ENCODE measurements around the gene LHPP.

LHPP gene

GRCh38 chr10:124649214-124649613 is 187.6 kb downstream of the LHPP start:
- no peak overlapping the region for H3K23ac ChIP-seq (ENCODE audit: low read length in 2 of 2)
- H3K4me3 ChIP-seq (ENCODE audit: insufficient read depth in 1 of 2, low read depth in 1 of 2, low read length in 2 of 2), result no peak overlapping the region
- no peaks in the 10 kb centered on the region for H3K9me3 ChIP-seq (ENCODE audit: control insufficient read depth, low read length)
- peak overlapping the region; percentile 34 for H2BK15ac ChIP-seq (ENCODE audit: low read depth, poor library complexity, severe bottlenecking)
- peaks cover 61% of the 10 kb centered on the region for H3K79me1 ChIP-seq (replicated peaks; ENCODE audit: low read length, poor library complexity, severe bottlenecking)
- peak overlapping the region; percentile 65 for H2AK5ac ChIP-seq (ENCODE audit: low read length, severe bottlenecking)
- H4K8ac ChIP-seq (ENCODE audit: low read length), result peak overlapping the region; percentile 50
- no peak overlapping the region for H2AFZ ChIP-seq (ENCODE audit: low read depth, low read length)
- peak overlapping the region; percentile 5 for H3K27ac ChIP-seq (ENCODE audit: low read length, poor library complexity, severe bottlenecking)
- H4K91ac ChIP-seq (ENCODE audit: low read length), result peak overlapping the region; percentile 85
- H3K36me3 ChIP-seq (ENCODE audit: control insufficient read depth in 1 of 2, insufficient read depth in 2 of 2, low read depth in 1 of 2, low read length in 2 of 2), result peaks cover 0 to 13% of the 10 kb centered on the region in 2 experiments
- no peaks in the 10 kb centered on the region for H3K27me3 ChIP-seq (ENCODE audit: control insufficient read depth in 1 of 2, insufficient read depth in 1 of 2, low read length in 2 of 2)
- H3K4me1 ChIP-seq (ENCODE audit: control insufficient read depth, insufficient read depth, low read depth, low read length), result peaks cover 45% of the 10 kb centered on the region
- no peak overlapping the region for H3K4me2 ChIP-seq (ENCODE audit: low read length, poor library complexity, severe bottlenecking)
- DNase-seq, result peak; percentile 30
- H2BK5ac ChIP-seq (ENCODE audit: low read depth, low read length, poor library complexity, severe bottlenecking), result no peak overlapping the region
- peak overlapping the region; percentile 6 to 70 for H2BK12ac ChIP-seq (ENCODE audit: low read length in 2 of 2)
- H3K18ac ChIP-seq (ENCODE audit: low read depth in 1 of 2, low read length in 2 of 2), result peak overlapping the region; percentile 46 to 80
- H2BK120ac ChIP-seq (ENCODE audit: low read depth, low read length), result no peak overlapping the region
- no peak overlapping the region for H3K14ac ChIP-seq (ENCODE audit: low read length in 2 of 2)
- peak overlapping the region; percentile 49 for H3K9ac ChIP-seq (ENCODE audit: low read length)
- H3K4ac ChIP-seq (ENCODE audit: low read depth in 1 of 2, low read length in 2 of 2), result peak overlapping the region in 1 of 2 experiments; percentile 43
- 86% methylated on average over 5 of the region's 5 CpGs for WGBS

GRCh38 chr10:124650263-124650662 is 188.6 kb downstream of the LHPP start:
- Histone ChIP-seq H3K14ac (ENCODE audit: low read length in 2 of 2) (no peak overlapping the region), H3K9ac (ENCODE audit: low read length) (no peak overlapping the region)
- WGBS, result 98% methylated on average over 12 of the region's 12 CpGs

GRCh38 chr10:124650820-124651401 is 189.3 kb downstream of the LHPP start:
- Histone ChIP-seq H3K27ac (ENCODE audit: low read length, poor library complexity, severe bottlenecking) (no peak overlapping the region), H3K27me3 (ENCODE audit: control insufficient read depth in 1 of 2, insufficient read depth in 1 of 2, low read length in 2 of 2) (no peaks in the 10 kb centered on the region), H2AK5ac (ENCODE audit: low read length, severe bottlenecking) (no peak overlapping the region), H4K91ac (ENCODE audit: low read length) (peak overlapping the region; percentile 8), H3K4me2 (ENCODE audit: low read length, poor library complexity, severe bottlenecking) (no peak overlapping the region), H3K4me3 (ENCODE audit: insufficient read depth in 1 of 2, low read depth in 1 of 2, low read length in 2 of 2) (no peak overlapping the region), H3K14ac (ENCODE audit: low read length in 2 of 2) (peak overlapping the region in 1 of 2 experiments; percentile 19), H3K79me1 (replicated peaks; ENCODE audit: low read length, poor library complexity, severe bottlenecking) (peaks cover 51% of the 10 kb centered on the region), H3K36me3 (ENCODE audit: control insufficient read depth in 1 of 2, insufficient read depth in 2 of 2, low read depth in 1 of 2, low read length in 2 of 2) (peaks cover 4 to 22% of the 10 kb centered on the region in 2 experiments), H2BK120ac (ENCODE audit: low read depth, low read length) (no peak overlapping the region), H2BK15ac (ENCODE audit: low read depth, poor library complexity, severe bottlenecking) (no peak overlapping the region), H4K8ac (ENCODE audit: low read length) (peak overlapping the region; percentile 0), H3K9me3 (ENCODE audit: control insufficient read depth, low read length) (no peaks in the 10 kb centered on the region), H2AFZ (ENCODE audit: low read depth, low read length) (no peak overlapping the region), H3K23ac (ENCODE audit: low read length in 2 of 2) (no peak overlapping the region), H3K9ac (ENCODE audit: low read length) (no peak overlapping the region), H3K4ac (ENCODE audit: low read depth in 1 of 2, low read length in 2 of 2) (peak overlapping the region; percentile 45 to 48), H3K4me1 (ENCODE audit: control insufficient read depth, insufficient read depth, low read depth, low read length) (peaks cover 43% of the 10 kb centered on the region), H2BK12ac (ENCODE audit: low read length in 2 of 2) (peak overlapping the region in 1 of 2 experiments; percentile 37), H2BK5ac (ENCODE audit: low read depth, low read length, poor library complexity, severe bottlenecking) (no peak overlapping the region), H3K18ac (ENCODE audit: low read depth in 1 of 2, low read length in 2 of 2) (peak overlapping the region in 1 of 2 experiments; percentile 54)
- 77% methylated on average over 11 of the region's 13 CpGs for WGBS
- DNase-seq, result no peak

More at GRCh38 chr10:124650263-124650662, 188.6 kb downstream of the LHPP start:
- Histone ChIP-seq H4K8ac (ENCODE audit: low read length) (no peak overlapping the region), H3K27me3 (ENCODE audit: control insufficient read depth in 1 of 2, insufficient read depth in 1 of 2, low read length in 2 of 2) (no peaks in the 10 kb centered on the region), H2BK15ac (ENCODE audit: low read depth, poor library complexity, severe bottlenecking) (no peak overlapping the region), H3K18ac (ENCODE audit: low read depth in 1 of 2, low read length in 2 of 2) (no peak overlapping the region), H2BK12ac (ENCODE audit: low read length in 2 of 2) (no peak overlapping the region), H4K91ac (ENCODE audit: low read length) (peak overlapping the region; percentile 5), H2AFZ (ENCODE audit: low read depth, low read length) (no peak overlapping the region), H3K79me1 (replicated peaks; ENCODE audit: low read length, poor library complexity, severe bottlenecking) (peaks cover 57% of the 10 kb centered on the region), H3K4me1 (ENCODE audit: control insufficient read depth, insufficient read depth, low read depth, low read length) (peaks cover 45% of the 10 kb centered on the region), H2AK5ac (ENCODE audit: low read length, severe bottlenecking) (no peak overlapping the region), H3K4ac (ENCODE audit: low read depth in 1 of 2, low read length in 2 of 2) (no peak overlapping the region), H2BK120ac (ENCODE audit: low read depth, low read length) (no peak overlapping the region), H3K9me3 (ENCODE audit: control insufficient read depth, low read length) (no peaks in the 10 kb centered on the region), H3K27ac (ENCODE audit: low read length, poor library complexity, severe bottlenecking) (no peak overlapping the region), H3K23ac (ENCODE audit: low read length in 2 of 2) (no peak overlapping the region), H3K4me2 (ENCODE audit: low read length, poor library complexity, severe bottlenecking) (no peak overlapping the region), H2BK5ac (ENCODE audit: low read depth, low read length, poor library complexity, severe bottlenecking) (no peak overlapping the region), H3K4me3 (ENCODE audit: insufficient read depth in 1 of 2, low read depth in 1 of 2, low read length in 2 of 2) (no peak overlapping the region), H3K36me3 (ENCODE audit: control insufficient read depth in 1 of 2, insufficient read depth in 2 of 2, low read depth in 1 of 2, low read length in 2 of 2) (peaks cover 0 to 15% of the 10 kb centered on the region in 2 experiments)
- no peak for DNase-seq

GRCh38 chr10:124651402-124651891 is 189.8 kb downstream of the LHPP start:
- H3K9me3 ChIP-seq (ENCODE audit: control insufficient read depth, low read length), result no peaks in the 10 kb centered on the region
- peaks cover 4 to 24% of the 10 kb centered on the region in 2 experiments for H3K36me3 ChIP-seq (ENCODE audit: control insufficient read depth in 1 of 2, insufficient read depth in 2 of 2, low read depth in 1 of 2, low read length in 2 of 2)
- peak overlapping the region in 1 of 2 experiments; percentile 54 for H3K18ac ChIP-seq (ENCODE audit: low read depth in 1 of 2, low read length in 2 of 2)
- H3K14ac ChIP-seq (ENCODE audit: low read length in 2 of 2), result peak overlapping the region in 1 of 2 experiments; percentile 44
- no peaks in the 10 kb centered on the region for H3K27me3 ChIP-seq (ENCODE audit: control insufficient read depth in 1 of 2, insufficient read depth in 1 of 2, low read length in 2 of 2)
- peak overlapping the region; percentile 45 to 48 for H3K4ac ChIP-seq (ENCODE audit: low read depth in 1 of 2, low read length in 2 of 2)
- H3K79me1 ChIP-seq (replicated peaks; ENCODE audit: low read length, poor library complexity, severe bottlenecking), result peaks cover 54% of the 10 kb centered on the region
- H2BK12ac ChIP-seq (ENCODE audit: low read length in 2 of 2), result no peak overlapping the region
- H4K91ac ChIP-seq (ENCODE audit: low read length), result peak overlapping the region; percentile 8
- H2BK120ac ChIP-seq (ENCODE audit: low read depth, low read length), result no peak overlapping the region
- peak overlapping the region; percentile 50 for H2BK15ac ChIP-seq (ENCODE audit: low read depth, poor library complexity, severe bottlenecking)
- H3K27ac ChIP-seq (ENCODE audit: low read length, poor library complexity, severe bottlenecking), result no peak overlapping the region
- WGBS, result 86% methylated on average over 14 of the region's 14 CpGs
- no peak overlapping the region for H3K9ac ChIP-seq (ENCODE audit: low read length)
- H4K8ac ChIP-seq (ENCODE audit: low read length), result peak overlapping the region; percentile 0
- H2AK5ac ChIP-seq (ENCODE audit: low read length, severe bottlenecking), result no peak overlapping the region
- no peak overlapping the region for H2AFZ ChIP-seq (ENCODE audit: low read depth, low read length)
- no peak overlapping the region for H3K23ac ChIP-seq (ENCODE audit: low read length in 2 of 2)
- DNase-seq, result no peak
- H3K4me1 ChIP-seq (ENCODE audit: control insufficient read depth, insufficient read depth, low read depth, low read length), result peaks cover 39% of the 10 kb centered on the region
- no peak overlapping the region for H3K4me2 ChIP-seq (ENCODE audit: low read length, poor library complexity, severe bottlenecking)
- no peak overlapping the region for H2BK5ac ChIP-seq (ENCODE audit: low read depth, low read length, poor library complexity, severe bottlenecking)
- no peak overlapping the region for H3K4me3 ChIP-seq (ENCODE audit: insufficient read depth in 1 of 2, low read depth in 1 of 2, low read length in 2 of 2)
